ENCODE measurements around the gene CCL2.
A peak's percentile ranks its signal among the peaks of the same experiment; 100 is the strongest.

The CCL2 gene

DNA sequence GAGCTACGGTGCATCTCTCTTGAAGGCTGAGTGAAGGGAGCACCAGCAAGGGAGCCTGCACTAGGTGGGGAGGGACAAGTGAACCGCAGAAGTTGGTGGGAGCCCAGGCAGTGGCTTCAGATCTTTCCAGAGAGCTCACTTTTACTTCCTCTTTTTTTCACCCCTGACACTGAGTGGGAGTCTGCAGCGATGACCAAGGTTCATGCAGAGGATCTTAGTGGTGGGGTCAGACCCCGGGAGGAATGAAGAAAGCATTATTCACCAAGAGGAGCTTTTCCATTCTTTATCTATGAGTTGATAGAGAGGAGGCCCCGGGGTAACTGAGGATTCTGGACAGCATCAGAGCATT lies 3.0 kb upstream of the CCL2 start:
- H3K9me3 ChIP-seq (ENCODE audit: low read depth, low read length): no peaks in the 10 kb centered on the region
- H3K36me3 ChIP-seq (ENCODE audit: insufficient read depth, low read length): no peaks in the 10 kb centered on the region
- DNase-seq (ENCODE audit: low read depth, low spot score): no peak
- H3K4me3 ChIP-seq: no peak overlapping the region
- TF ChIP-seq POLR2AphosphoS5 (IDR thresholded peaks at IDR 0.05; ENCODE audit: borderline replicate concordance, low read depth, low read length) (no peak), FOXP2 (optimal IDR thresholded peaks at IDR 0.05; ENCODE audit: control extremely low read depth, extremely low read length, insufficient read depth) (no peak), EZH2 (IDR thresholded peaks at IDR 0.05) (no peak)
- no peak overlapping the region for H3K9ac ChIP-seq (ENCODE audit: insufficient read length)
- no peak overlapping the region for H3K27ac ChIP-seq

DNA sequence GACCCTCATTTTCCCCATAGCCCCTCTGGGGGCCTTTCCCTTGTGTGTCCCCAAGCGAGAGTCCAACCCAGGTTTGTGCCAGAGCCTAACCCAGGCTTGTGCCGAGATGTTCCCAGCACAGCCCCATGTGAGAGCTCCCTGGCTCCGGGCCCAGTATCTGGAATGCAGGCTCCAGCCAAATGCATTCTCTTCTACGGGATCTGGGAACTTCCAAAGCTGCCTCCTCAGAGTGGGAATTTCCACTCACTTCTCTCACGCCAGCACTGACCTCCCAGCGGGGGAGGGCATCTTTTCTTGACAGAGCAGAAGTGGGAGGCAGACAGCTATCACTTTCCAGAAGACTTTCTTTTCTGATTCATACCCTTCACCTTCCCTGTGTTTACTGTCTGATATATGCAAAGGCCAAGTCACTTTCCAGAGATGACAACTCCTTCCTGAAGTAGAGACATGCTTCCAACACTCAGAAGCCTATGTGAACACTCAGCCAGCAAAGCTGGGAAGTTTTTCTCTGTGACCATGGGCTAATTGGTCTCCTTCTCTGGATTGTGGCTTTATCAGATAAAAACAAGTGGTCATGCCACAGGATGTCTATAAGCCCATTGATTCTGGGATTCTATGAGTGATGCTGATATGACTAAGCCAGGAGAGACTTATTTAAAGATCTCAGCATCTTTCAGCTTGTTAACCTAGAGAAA lies 2.5 kb upstream of the CCL2 start:
- no peak overlapping the region for H3K9ac ChIP-seq (ENCODE audit: insufficient read length)
- no peak overlapping the region for H3K27ac ChIP-seq
- H3K36me3 ChIP-seq (ENCODE audit: insufficient read depth, low read length): no peaks in the 10 kb centered on the region
- H3K9me3 ChIP-seq (ENCODE audit: low read depth, low read length): no peaks in the 10 kb centered on the region
- TF ChIP-seq POLR2AphosphoS5 (IDR thresholded peaks at IDR 0.05; ENCODE audit: borderline replicate concordance, low read depth, low read length) (no peak), FOXP2 (optimal IDR thresholded peaks at IDR 0.05; ENCODE audit: control extremely low read depth, extremely low read length, insufficient read depth) (no peak), EZH2 (IDR thresholded peaks at IDR 0.05) (no peak)
- no peak overlapping the region for H3K4me3 ChIP-seq
- no peak for DNase-seq (ENCODE audit: low read depth, low spot score)

DNA sequence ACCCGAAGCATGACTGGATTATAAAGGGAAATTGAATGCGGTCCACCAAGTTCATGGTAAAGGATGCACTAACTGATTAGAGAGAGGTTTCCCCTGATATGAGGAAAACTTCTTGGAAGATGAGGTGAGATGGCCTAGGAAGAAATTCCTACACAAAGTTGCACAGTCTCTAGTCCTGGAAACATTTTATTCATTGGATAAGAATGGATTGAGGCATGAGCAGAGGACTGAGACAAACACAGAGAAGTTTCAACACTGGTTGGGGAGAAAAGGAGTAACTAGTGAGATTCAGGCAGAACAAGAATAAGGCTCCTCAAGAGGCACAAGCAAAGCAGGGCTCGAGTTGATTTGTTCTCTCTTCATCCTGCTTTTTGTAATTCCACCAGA lies 2.0 kb upstream of the CCL2 start:
- TF ChIP-seq EZH2 (IDR thresholded peaks at IDR 0.05): no peak
- TF ChIP-seq POLR2AphosphoS5 (IDR thresholded peaks at IDR 0.05; ENCODE audit: borderline replicate concordance, low read depth, low read length): no peak
- TF ChIP-seq FOXP2 (optimal IDR thresholded peaks at IDR 0.05; ENCODE audit: control extremely low read depth, extremely low read length, insufficient read depth): no peak
- H3K9me3 ChIP-seq (ENCODE audit: low read depth, low read length): no peaks in the 10 kb centered on the region
- DNase-seq (ENCODE audit: low read depth, low spot score): no peak
- no peaks in the 10 kb centered on the region for H3K36me3 ChIP-seq (ENCODE audit: insufficient read depth, low read length)
- H3K27ac ChIP-seq: no peak overlapping the region
- no peak overlapping the region for H3K9ac ChIP-seq (ENCODE audit: insufficient read length)
- H3K4me3 ChIP-seq: no peak overlapping the region

GRCh38 chr17:34254146-34254545 lies 939 bp upstream of the CCL2 start:
- DNase-seq (ENCODE audit: low read depth, low spot score): no peak
- Histone ChIP-seq H3K4me3 (no peak overlapping the region), H3K27ac (no peak overlapping the region)

GRCh38 chr17:34255381-34255732 lies 272 bp downstream of the CCL2 start:
- H3K36me3 ChIP-seq (ENCODE audit: insufficient read depth, low read length): no peaks in the 10 kb centered on the region
- H3K9me3 ChIP-seq (ENCODE audit: low read depth, low read length): no peaks in the 10 kb centered on the region
- no peak for TF ChIP-seq POLR2AphosphoS5 (IDR thresholded peaks at IDR 0.05; ENCODE audit: borderline replicate concordance, low read depth, low read length)
- DNase-seq (ENCODE audit: low read depth, low spot score): no peak
- H3K27ac ChIP-seq: no peak overlapping the region
- no peak overlapping the region for H3K9ac ChIP-seq (ENCODE audit: insufficient read length)
- H3K4me3 ChIP-seq: peak overlapping the region; percentile 67

More at GRCh38 chr17:34254146-34254545, 939 bp upstream of the CCL2 start:
- no peaks in the 10 kb centered on the region for H3K36me3 ChIP-seq (ENCODE audit: insufficient read depth, low read length)
- H3K9ac ChIP-seq (ENCODE audit: insufficient read length): no peak overlapping the region
- no peaks in the 10 kb centered on the region for H3K9me3 ChIP-seq (ENCODE audit: low read depth, low read length)
- no peak for TF ChIP-seq FOXP2 (optimal IDR thresholded peaks at IDR 0.05; ENCODE audit: control extremely low read depth, extremely low read length, insufficient read depth)
- TF ChIP-seq POLR2AphosphoS5 (IDR thresholded peaks at IDR 0.05; ENCODE audit: borderline replicate concordance, low read depth, low read length): no peak
- TF ChIP-seq EZH2 (IDR thresholded peaks at IDR 0.05): no peak

GRCh38 chr17:34255841-34256240 lies 756 bp downstream of the CCL2 start:
- no peaks in the 10 kb centered on the region for H3K36me3 ChIP-seq (ENCODE audit: insufficient read depth, low read length)
- no peak overlapping the region for H3K4me3 ChIP-seq
- no peak for DNase-seq (ENCODE audit: low read depth, low spot score)
- no peak overlapping the region for H3K9ac ChIP-seq (ENCODE audit: insufficient read length)
- no peak overlapping the region for H3K27ac ChIP-seq
- TF ChIP-seq POLR2AphosphoS5 (IDR thresholded peaks at IDR 0.05; ENCODE audit: borderline replicate concordance, low read depth, low read length): no peak
- no peak for TF ChIP-seq FOXP2 (optimal IDR thresholded peaks at IDR 0.05; ENCODE audit: control extremely low read depth, extremely low read length, insufficient read depth)
- TF ChIP-seq EZH2 (IDR thresholded peaks at IDR 0.05): no peak
- no peaks in the 10 kb centered on the region for H3K9me3 ChIP-seq (ENCODE audit: low read depth, low read length)

GRCh38 chr17:34257299-34257985 lies 2.4 kb downstream of the CCL2 start:
- DNase-seq (ENCODE audit: low read depth, low spot score): no peak
- H3K36me3 ChIP-seq (ENCODE audit: insufficient read depth, low read length): no peaks in the 10 kb centered on the region
- no peak overlapping the region for H3K9ac ChIP-seq (ENCODE audit: insufficient read length)
- H3K4me3 ChIP-seq: no peak overlapping the region
- H3K9me3 ChIP-seq (ENCODE audit: low read depth, low read length): no peaks in the 10 kb centered on the region
- no peak for TF ChIP-seq FOXP2 (optimal IDR thresholded peaks at IDR 0.05; ENCODE audit: control extremely low read depth, extremely low read length, insufficient read depth)
- no peak for TF ChIP-seq POLR2AphosphoS5 (IDR thresholded peaks at IDR 0.05; ENCODE audit: borderline replicate concordance, low read depth, low read length)
- TF ChIP-seq EZH2 (IDR thresholded peaks at IDR 0.05): no peak
- no peak overlapping the region for H3K27ac ChIP-seq

DNA sequence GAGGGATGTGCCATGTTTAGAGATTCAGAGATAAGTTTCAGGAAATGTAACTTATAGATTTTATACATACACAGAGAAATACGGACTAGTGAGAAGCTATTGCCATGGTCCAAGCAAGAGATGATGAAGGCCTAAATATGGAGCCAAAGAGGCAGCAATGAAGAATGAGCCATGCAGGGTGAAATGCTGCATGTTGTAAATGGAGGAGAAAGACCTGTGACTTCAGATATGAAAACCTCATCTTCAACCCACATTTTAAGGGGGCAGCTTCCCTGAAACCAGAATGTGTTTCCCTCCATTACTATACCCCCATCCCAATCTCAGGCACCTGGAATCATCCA lies 2.9 kb downstream of the CCL2 start:
- Histone ChIP-seq H3K27ac (no peak overlapping the region), H3K36me3 (ENCODE audit: insufficient read depth, low read length) (no peaks in the 10 kb centered on the region), H3K9ac (ENCODE audit: insufficient read length) (no peak overlapping the region), H3K4me3 (no peak overlapping the region), H3K9me3 (ENCODE audit: low read depth, low read length) (no peaks in the 10 kb centered on the region)
- DNase-seq (ENCODE audit: low read depth, low spot score): no peak
- TF ChIP-seq FOXP2 (optimal IDR thresholded peaks at IDR 0.05; ENCODE audit: control extremely low read depth, extremely low read length, insufficient read depth) (no peak), EZH2 (IDR thresholded peaks at IDR 0.05) (no peak), POLR2AphosphoS5 (IDR thresholded peaks at IDR 0.05; ENCODE audit: borderline replicate concordance, low read depth, low read length) (no peak)

- no peak for DNase-seq (ENCODE audit: low read depth, low spot score)
- Histone ChIP-seq H3K9me3 (ENCODE audit: low read depth, low read length) (no peaks in the 10 kb centered on the region), H3K36me3 (ENCODE audit: insufficient read depth, low read length) (no peaks in the 10 kb centered on the region), H3K4me3 (no peak overlapping the region), H3K9ac (ENCODE audit: insufficient read length) (no peak overlapping the region), H3K27ac (no peak overlapping the region)
- TF ChIP-seq EZH2 (IDR thresholded peaks at IDR 0.05) (no peak), POLR2AphosphoS5 (IDR thresholded peaks at IDR 0.05; ENCODE audit: borderline replicate concordance, low read depth, low read length) (no peak), FOXP2 (optimal IDR thresholded peaks at IDR 0.05; ENCODE audit: control extremely low read depth, extremely low read length, insufficient read depth) (no peak)
Observed at GRCh38 chr17:34259146-34259545, 4.1 kb downstream of the CCL2 start.
